Gastrocnemius medialis (tissue), 4 donors: ENCODE data around the gene ANXA1.

Experiments
- CTCF ChIP-seq, 5 experiments: fragments of 450-650 bp in 3 of 5; fragments of 200-600 bp in 2 of 5; sonication (generic) in 2 of 5; IDR thresholded peaks in 4 of 5; conservative IDR thresholded peaks in 1 of 5; 1 replicate in 4 of 5; 2 replicates in 1 of 5; pipeline ENCODE4 v1.5.1; 2016 to 2019; ENCODE audit warnings: antibody characterized with exemption in 5 of 5, mild to moderate bottlenecking in 3 of 5, moderate library complexity in 3 of 5
- POLR2A ChIP-seq, 2 donors: fragments of 450-650 bp; IDR thresholded peaks; one replicate each; pipeline ENCODE4 v1.6.1; 2017; ENCODE audit warnings: antibody characterized with exemption in 2 of 2, mild to moderate bottlenecking in 2 of 2, moderate library complexity in 2 of 2

- TF ChIP-seq CTCF (IDR thresholded peaks at IDR 0.05 in 4 of 5, conservative IDR thresholded peaks at IDR 0.05 in 1 of 5) (no peak), POLR2A (IDR thresholded peaks at IDR 0.05) (no peak)
These were observed 14.8 kb downstream of the ANXA1 start for GRCh38 chr9:73166468-73166867.
